GM18517 (cell line): Measurements from ENCODE around the gene ITGB8.
"Not testable (repeated sequence)": the region's sequence is repeated elsewhere in the genome, so short reads cannot be mapped to it uniquely, and the experiment has no call there.

Experiments used
- ATAC-seq: cut with Tn5 transposase; IDR thresholded peaks from one replicate; pipeline ENCODE4 v1.9.1; 2021; ENCODE audit warnings: mild to moderate bottlenecking, moderate library complexity; ENCODE audit not compliant: unreplicated experiment

ITGB8 gene

DNA sequence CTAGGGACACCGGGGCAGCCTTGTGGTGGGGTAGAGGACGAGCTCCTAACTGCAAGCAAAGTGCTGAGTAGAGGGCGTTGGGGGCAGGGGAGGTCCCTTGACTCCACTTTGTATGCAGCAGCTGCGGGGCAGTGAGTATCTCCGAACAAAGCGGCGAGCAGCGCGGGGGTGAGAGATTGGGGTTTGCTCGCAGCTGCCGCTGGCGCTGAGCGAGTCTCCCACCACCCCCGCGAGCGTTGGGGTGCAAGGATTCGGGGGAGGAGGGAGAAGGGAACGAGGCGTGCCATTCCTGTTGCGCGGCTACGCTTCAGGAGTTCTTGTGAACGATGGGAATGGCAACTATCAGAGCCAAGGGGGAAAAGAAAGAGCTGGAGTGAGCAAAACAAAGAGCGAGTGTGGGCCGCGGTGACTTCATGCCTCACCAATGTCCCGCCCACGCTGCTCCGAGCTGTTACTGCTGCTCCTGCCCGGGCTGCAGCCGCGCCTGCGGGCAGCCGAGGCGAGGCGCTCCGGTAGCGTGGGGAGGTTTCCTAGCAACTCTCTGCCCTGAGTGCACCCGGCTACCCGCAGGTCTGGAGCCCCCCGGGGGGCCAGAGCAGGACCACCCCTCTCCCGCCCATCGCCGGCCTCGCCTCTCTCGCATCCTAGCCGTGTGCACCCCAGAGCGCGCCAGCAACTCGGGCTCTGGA, at the start of gene ITGB8:
Gene ITGB8 (plus strand): TSS at position 662 of the 689 bp plus-strand sequence. CDS start 907 bp downstream, outside the sequence.
- peak; percentile 45 for ATAC-seq

DNA sequence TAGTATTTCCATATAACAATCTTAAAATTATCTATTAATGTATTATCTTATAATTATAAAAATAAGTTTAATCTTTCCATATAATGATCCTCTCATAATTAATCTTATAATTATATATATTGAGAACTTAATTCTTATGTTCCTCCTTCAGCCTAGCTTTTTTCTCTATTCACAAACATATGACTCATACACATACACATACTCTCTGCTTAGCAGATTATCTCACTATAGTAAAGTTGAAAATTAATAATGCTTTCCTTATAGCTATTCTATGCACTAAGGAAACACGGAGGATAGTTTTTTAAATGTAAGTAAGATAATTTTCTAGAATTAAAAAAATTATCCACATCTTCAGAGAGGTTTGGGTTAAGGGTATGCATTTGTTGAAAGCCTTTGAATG, 47.7 kb upstream of the ITGB8 start:
- ATAC-seq: no peak

DNA sequence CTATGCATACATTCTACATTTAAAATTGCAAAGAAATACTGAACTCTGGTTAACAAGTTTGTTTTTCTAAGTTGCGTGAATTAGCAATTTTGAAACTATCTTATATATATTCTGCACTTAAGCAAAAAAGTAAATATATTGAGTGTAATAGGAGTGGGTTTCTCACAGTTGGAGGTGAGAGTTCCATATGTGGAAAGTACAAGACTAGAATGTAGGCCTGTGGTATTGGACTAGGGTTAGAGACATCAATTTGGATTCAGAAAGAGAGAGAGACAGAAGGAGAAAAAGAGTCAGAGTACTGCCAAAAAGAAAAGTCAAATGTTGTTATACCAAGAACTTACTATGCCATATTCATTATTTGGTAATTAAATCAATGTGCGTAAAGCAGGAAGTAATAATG, 47.3 kb upstream of the ITGB8 start:
- no peak for ATAC-seq

DNA sequence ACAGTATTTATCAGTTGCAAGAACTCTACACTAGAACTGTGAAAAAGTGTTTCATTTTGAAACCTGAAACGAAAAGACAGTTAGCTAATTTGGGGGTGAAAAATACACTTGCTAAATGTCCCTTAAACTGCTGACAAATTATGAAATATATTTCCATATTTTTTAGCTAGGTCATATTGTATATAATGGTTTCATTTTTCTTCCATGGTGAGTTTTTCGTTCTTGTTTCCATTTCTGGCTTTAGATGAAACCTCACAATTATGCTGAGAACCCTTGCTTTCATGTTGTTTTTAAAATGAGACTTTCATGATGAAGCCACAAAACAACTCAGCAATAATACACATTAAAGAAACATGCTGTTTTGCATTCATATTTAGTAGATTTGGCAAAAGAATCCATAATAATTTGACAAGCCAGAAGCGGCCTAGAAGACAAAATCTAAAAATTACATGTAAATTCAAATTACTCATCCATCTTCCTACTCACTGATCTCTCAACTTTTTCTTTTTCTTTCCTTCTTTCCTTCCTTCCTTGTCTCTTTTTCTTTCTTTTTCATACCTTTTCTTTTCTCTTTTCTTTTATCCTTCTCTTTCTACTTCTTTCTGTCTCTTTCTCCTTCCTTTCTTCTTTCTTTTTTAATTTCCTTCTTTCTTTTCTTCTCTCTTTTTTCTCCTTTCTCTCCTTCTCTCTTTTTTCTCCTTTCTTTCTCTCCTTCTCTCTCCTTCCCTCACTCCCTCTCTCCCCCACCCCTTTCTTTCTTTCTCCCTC, 46.5 kb upstream of the ITGB8 start:
- peak; percentile 60 for ATAC-seq

DNA sequence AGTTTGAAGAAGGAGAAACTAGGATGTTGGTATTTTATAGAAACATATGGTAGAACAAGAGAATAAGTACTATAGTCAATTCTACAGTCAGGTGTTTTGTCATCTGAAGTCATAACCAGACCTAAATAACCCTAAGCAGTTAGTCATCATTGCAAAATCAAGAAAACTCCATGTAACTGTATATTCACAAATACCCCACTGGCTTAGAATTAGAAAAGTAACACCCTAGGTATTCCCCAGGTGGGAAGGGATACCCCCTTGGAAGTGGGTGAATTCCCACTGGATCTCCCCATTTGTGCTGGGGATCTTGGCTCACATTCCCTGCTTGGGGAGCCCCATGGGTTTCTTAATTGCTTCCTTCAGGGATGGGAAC, 45.9 kb upstream of the ITGB8 start:
- ATAC-seq: no peak

DNA sequence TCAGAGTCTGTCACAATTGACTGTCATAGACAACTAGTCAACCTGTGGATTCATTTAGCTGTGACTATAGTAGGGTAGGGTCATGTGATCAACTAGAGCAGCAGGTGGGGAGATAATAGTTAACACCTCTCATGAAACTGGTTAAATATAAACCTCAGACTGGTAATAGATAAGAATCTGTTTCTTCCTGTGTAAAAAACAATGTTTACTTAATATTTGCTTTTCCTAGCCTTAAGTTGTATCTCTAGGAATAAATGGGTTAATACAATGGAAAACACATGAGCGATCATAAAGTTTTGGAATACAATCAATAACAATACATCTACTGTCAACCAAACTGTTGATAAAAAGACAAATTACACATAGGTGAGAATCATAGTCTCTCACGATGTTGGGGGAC, 43.4 kb upstream of the ITGB8 start:
- peak; percentile 51 for ATAC-seq

DNA sequence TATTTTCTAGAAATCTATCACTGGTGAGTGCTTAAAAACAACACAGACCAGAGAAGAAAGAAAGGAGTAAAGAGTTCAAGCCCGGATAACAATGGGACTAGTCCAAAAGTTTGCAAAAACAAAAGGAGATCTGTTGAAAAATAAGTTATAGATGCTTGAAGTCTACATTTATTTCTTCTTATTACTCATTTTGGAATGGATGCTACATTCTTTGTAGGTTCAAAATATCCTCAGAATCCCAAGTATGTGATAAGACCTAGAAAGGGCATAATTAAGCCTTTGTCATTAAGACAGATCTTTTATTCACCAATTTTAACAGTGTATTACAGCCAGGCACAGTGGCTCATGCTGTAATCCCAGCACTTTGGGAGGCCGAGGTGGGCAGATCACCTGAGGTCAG, 42.7 kb upstream of the ITGB8 start:
- ATAC-seq: no peak

DNA sequence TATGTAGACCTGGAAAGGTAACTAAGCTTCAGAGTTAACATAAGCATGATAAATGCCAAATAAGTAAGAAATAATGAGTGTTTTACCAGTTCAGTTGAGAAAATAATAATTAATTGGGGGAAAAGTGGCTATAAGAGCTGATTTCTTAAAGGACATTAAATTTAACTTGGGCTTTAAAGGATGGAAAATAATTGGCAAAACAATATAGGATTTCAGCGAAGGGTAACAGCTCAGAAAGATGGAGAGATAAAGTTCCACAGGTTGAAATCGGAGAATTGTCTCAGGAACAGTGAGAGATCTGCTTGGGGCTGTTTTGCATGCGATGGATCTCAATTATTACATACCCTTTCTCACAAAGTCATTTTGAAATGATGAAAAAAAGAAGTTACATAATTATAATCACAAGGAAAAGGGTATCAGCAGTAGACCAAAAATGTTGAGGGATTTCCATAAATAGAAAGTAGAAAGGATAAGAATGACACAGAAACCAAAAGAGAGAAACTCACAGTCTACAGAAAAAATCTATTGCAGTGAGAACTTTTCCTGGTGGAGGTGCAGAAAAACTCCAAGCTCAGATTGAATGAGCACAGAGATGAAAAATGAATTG, 40.1 kb upstream of the ITGB8 start:
- ATAC-seq: no peak

DNA sequence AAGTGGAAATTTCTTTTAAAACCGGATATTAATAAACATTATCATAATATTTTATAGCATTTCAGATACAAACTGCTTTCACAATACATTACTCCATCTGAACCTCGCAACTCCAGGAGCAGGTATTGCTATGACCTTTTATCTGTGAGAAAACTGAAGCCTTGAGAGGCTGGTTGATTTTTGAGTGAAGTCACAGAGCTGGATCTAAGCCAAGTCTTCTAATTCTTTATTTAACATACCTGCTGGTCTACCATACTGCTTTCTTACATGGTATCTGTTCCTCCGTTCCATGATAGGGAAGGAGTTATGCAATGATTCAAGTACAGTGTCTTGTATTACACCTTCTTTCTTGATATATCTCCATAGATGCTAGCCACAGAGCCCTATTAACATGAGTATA, 37.4 kb upstream of the ITGB8 start:
- no peak for ATAC-seq

DNA sequence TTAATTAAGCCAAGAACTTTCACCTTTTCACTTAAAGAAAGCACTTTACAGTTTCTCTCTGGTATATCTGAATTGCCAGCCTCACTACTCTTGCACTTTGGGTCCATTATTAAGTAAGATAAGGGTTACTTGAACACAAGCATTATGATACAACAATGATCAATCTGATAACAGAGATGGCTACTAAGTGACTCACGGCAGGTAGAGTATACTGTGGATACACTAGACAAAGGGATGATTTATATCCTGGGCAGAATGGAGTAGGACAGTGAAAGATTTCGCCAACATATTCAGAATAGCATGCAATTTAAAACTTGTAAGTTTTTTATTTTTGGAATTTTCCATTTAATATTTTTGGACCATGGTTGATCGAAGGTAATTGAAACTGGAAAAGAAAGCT, 34.3 kb upstream of the ITGB8 start:
- no peak for ATAC-seq

DNA sequence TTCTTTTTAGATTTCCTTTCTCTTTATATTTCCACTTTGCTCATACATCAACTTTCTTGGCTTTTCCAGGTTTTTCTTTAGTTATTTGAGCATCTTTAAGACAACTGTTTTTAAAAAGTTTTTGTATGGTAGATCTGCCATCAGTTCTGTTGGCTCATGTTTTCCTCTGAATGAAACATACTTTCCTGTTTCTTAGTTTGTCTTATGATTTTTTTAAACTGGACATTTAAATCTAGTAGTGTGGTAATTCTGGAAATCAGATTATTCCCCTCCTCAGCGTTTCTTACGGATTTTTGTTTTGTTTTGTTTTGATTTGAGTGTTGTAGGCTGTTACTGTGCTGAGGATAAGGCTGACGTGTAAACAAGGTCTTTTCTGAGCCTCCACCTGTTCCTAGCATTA, 33.8 kb upstream of the ITGB8 start:
- ATAC-seq: no peak

DNA sequence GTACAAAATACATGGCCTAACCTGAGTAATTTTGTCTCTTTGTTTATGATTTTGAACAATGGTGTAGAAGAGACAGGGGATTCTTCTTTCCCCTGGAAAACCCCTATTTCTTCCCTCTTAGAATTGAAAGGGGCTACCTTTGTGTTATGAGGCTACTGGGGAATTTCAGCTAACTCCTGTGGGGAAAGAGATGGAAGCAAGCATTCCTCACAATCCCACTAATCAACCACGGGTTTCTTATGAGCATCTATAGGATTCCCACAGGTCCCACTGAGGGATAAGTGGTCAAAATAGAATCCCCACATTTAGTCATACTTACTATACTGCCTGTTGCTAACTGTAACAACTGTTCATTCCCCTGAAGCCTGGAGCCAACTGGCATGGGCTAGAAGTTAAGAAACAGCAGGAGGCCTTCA, 32.2 kb upstream of the ITGB8 start:
- no peak for ATAC-seq

DNA sequence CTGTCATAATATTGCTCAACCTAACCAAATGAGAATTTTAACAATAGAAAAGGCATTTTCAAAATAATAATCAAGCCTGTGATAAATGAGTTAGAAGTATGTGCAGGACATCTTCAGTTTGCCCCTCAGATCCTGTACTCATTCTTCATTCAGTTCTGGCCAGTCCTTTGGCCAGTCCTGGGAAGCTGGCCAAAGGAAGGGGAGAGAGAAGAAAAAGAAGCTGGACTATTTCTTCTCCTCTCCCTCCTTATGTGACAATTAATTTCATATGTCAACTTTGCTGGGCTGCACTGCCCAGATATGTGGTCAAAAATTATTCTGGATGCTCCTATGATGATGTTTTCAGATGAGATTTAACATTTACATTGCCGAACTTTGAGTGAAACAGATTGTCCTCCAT, 31.6 kb upstream of the ITGB8 start:
- no peak for ATAC-seq

DNA sequence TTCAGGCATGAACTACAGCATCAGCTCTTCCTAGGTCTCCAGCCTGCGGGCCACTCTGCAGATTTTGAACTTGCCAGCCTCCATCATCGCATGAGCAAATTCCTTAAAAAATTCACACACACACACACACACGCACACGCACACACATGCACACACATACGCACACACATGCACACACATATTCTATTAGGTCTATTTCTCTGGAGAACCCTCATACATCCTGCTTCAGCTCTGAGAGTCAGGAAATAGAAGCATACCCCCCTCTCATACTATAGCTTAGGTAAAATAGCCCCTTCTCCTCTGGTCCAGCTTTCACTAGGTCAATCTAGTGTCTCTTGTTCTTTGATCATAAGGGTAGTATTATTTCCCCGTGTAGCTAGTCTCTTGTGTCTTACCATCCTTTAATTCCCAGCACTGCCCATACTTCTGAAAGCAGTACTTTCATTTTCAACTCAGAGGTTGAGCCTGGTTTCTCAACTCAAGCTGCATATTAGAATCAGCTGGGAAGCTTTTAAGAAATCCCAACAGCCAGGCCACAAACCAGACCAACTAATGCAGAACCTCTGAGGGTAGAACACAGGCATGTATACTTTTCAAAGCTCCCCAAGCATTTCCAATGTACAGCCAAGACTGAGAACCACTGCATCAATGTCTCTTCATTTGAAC, 30.9 kb upstream of the ITGB8 start:
- peak; percentile 70 for ATAC-seq

DNA sequence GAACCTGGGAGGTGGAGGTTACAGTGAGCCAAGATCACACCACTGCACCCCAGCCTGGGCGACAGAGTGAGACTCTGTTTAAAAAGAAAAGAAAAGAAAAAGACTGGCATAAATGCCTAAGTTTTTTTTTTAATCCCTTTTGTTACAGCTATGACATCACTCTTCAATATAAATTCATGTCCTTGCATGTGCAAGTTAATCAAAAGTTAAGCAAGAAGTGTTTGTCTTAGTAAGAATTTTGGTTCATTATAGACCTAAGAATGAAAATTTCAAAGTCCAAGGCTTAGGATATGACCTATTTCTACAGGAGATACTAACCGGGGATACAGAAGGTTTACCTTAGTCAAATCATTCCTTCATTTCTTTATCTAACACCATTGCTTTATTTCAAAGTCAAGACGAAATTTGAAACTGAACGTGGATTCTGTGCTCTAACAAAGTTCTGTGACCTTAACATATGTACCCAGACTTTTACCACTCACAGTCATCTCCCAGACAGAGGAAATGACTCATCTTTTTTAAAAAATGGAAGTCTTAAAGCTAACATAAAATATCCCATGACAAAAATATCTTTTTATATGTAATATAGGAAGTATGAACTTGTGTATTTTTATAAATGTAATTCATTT, 29.3 kb upstream of the ITGB8 start:
- no peak for ATAC-seq

DNA sequence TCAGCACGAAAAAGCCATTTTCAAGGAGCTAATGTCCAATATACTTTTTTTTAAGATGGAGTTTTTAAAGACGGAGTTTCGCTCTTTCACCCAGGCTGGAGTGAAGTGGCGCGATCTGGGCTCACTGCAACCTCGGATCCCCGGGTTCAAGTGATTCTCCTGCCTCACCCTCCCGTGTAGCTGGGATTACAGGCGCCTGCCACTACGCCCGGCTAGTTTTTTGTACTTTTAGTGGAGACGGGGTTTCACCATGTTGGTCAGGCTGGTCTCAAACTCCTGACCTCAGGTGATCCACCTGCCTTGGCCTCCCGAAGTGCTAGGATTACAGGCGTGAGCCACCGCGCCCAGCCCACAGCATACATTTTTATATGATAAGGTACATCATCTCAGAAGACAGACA, 28.4 kb upstream of the ITGB8 start:
- ATAC-seq: not testable (repeated sequence)

DNA sequence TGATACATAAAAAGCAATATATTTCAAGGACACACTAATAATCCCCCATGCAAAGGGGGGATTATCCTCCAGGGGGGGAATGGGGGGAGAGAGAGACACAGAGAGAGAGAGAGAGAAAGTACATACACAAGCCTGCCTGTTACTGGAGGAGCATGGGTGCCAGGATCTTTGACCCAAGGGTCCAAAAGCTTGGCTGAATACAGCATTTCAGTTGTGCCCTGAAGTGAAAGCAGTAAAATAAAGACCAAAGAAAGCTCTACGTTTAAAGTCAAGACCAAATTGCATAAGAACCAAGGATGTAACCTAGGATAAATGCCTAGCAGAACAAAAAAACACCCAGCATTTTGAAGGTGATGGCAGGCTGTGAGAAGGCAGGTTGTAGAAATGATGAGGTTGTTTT, 27.8 kb upstream of the ITGB8 start:
- no peak for ATAC-seq

DNA sequence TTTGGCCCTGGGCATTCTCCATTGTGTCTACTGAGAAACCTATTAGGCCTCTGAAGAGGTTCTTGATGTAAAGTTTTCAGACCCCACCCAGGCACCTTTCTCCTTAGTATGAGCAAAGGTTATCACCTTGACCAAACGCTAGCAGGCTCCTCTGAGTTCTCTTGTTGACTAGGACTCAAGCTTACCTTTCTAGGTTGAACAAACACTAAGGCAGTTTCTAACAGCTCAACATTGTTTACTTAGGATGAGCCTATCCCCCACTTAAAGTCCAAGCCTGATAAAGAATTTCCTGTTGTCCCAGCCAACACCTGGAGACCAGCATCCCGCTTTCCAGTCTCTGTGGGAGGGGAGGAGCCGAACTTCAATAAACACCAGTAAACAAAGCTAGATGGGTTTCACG, 26.3 kb upstream of the ITGB8 start:
- no peak for ATAC-seq

DNA sequence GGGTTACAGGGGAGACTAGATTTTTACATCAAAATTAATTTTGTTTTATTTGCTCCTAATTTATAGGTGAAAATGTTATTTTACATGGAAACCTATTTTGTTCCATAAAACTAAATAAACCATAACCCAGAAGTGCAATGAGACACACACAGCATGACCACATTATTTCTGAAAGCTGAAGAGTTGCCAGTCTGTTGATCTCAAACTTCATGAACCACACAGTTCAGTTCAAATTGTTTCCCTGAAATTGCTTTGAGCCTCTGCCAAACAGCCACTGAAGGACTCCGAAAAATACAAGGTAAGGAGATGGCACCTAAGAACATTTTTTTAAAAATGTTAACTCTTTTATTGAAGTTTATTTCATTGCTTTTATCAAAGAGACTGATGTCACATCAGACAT, 25.0 kb upstream of the ITGB8 start:
- no peak for ATAC-seq

DNA sequence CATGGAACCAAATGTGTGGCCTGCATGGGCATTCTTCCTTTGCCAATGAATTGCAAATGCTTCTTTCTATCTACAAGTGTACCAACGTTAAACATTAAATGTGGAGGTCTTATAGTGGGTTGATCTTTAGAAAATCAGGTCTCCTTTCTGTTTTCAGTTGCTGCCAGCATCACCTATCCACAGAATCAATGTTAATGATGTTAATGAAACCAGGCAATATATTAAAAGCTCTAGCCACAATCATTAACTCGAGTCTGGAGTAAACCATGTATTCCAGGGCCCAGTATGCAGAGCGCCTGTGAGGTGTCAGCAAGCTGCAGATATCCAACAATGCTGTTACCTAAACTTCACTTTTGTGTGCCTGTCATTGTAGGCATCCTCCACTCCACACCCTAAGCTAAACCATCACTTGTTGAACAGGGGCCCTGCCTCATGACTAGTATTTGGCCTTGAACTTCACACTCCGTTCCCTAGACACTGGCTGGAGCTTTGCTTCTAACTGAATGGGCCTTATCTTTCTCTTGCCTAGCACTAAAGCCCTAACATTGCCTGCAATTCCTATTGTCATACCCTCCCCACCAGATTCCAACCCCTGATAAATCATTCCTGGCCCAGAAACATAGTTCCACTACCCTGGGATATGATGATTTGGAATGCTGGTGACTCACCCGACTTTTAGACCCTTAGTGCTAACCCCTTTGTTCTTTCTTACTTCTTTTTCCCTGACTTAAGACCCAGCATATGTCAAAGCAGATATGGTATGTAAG, 24.3 kb upstream of the ITGB8 start:
- no peak for ATAC-seq
